H7 (cell line): ENCODE data around the gene WWOX. TPM values are rescaled to one million over a fixed set of nuclear protein-coding genes. Genes with fewer than 3 reads are reported as not detected.

Experiments
- DNase-seq: peaks from one replicate; pipeline ENCODE4 v3.0.0; 2012
- H3K27me3 ChIP-seq: 2 replicates; pipeline ENCODE4 v1.6.0; 2011; ENCODE audit warnings: mild to moderate bottlenecking, low read length; ENCODE audit not compliant: control insufficient read depth, insufficient read depth
- H3K36me3 ChIP-seq: replicated peaks from 2 replicates; pipeline ENCODE4 v1.5.1; 2011; ENCODE audit warnings: low read length; ENCODE audit not compliant: control insufficient read depth, insufficient read depth
- H3K4me3 ChIP-seq: 2 replicates; pipeline ENCODE4 v1.5.1; 2011; ENCODE audit warnings: low read depth, mild to moderate bottlenecking, control low read depth, low read length, moderate library complexity; ENCODE audit not compliant: insufficient read depth
- total RNA-seq: library from RNA; depleted of rRNA; stranded (reverse); fragments of >200 nt; shearing (Covaris generic); gene quantifications from 2 replicates; pipeline ENCODE4 v1.2.3, GENCODE V29; 2014

WWOX gene
- total RNA-seq, 1 experiment from 2014 or later, result 29.2 TPM

DNA sequence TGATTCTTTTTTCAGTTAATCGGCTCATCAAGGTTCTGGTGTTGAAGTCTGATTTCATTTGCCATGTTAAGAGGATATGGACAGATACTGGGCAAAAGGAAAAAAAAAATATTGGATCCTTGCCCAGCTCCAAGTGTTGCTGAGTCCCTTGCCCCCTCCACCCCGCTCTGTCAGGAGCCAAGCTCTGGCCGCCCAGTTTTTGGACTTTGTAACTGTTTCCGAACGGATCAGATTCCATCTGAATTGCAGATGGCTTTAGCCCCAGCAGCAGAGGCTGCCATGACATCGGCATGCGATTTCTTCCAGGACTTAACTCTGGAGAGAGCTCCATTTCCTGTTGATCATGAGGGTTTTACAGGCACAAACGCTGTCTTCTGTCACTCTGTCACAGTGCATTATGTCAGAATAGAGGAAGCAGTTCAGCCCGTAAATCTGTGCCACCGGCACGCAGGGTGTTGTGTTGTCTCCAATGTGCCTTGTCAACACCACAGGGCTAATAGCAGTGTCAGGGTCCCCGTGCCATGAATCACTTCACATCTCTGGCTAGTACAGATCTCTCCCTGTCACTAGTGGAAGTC is 885.5 kb downstream of the WWOX start:
- Histone ChIP-seq H3K27me3 (no peaks in the 10 kb centered on the region), H3K36me3 (no peaks in the 10 kb centered on the region), H3K4me3 (no peak overlapping the region)
- no peak for DNase-seq

GRCh38 chr16:78985716-78986605 is 886.5 kb downstream of the WWOX start:
- Histone ChIP-seq H3K36me3 (no peaks in the 10 kb centered on the region), H3K27me3 (no peaks in the 10 kb centered on the region), H3K4me3 (no peak overlapping the region)
- no peak for DNase-seq

DNA sequence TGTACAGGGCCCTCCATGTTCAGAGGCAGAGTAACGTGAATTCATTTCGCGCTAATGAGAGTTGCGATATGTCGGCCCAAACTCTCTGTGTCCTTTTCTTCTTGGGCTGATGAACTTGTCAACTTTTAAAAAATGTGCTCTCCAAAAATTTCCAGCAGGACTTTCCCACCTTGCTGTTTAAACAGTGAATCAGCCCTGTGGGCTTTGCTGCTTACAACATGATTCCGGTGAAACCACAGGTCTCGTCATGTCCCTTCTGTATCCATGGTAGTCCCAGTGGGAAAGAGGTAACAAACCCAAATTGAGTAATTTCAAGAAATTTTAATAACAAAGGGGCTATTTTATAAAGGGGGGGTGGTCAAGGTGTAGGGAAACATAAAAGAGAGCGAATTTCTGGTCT is 888.2 kb downstream of the WWOX start:
- DNase-seq, result no peak
- H3K36me3 ChIP-seq, result no peaks in the 10 kb centered on the region
- H3K4me3 ChIP-seq, result no peak overlapping the region
- no peaks in the 10 kb centered on the region for H3K27me3 ChIP-seq

DNA sequence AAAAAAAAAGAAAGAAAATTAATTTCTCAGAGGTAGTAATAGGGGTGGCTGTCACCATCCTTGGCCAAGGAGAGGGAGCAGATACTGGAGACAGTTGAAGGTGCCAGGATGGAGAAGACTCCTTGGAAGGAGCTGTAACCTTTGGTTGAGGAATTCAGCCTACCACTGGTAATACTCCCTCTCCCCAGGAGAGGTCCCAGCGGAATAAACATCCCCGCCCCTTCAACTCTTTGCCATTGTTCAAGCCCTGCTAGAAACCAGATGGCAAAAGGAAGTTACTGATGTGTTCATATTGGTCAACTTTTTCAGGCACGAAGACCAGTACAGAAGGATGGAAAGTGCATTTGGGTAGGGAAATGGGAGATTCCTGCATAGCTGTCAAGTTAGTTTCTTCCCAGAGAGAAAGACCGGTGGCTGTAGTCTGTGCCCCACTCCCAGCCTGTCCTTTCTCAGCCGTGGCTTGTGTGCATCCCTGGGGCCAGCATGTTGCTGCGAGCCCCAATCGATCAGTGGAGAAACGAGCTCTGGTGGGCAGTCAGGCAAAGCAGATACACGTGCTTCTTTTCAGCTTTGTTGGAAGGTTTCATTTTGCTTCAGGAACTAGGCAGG is 889.0 kb downstream of the WWOX start:
- H3K27me3 ChIP-seq, result no peaks in the 10 kb centered on the region
- DNase-seq, result peak; percentile 74
- H3K36me3 ChIP-seq, result no peaks in the 10 kb centered on the region
- H3K4me3 ChIP-seq, result no peak overlapping the region

- Histone ChIP-seq H3K36me3 (no peaks in the 10 kb centered on the region), H3K4me3 (no peak overlapping the region), H3K27me3 (no peaks in the 10 kb centered on the region)
- DNase-seq, result no peak
Observed at GRCh38 chr16:78990309-78990701, 890.9 kb downstream of the WWOX start.

- no peak for DNase-seq
- Histone ChIP-seq H3K36me3 (no peaks in the 10 kb centered on the region), H3K27me3 (no peaks in the 10 kb centered on the region), H3K4me3 (no peak overlapping the region)
Observed at GRCh38 chr16:78992001-78992400, 892.5 kb downstream of the WWOX start.

- H3K27me3 ChIP-seq, result no peaks in the 10 kb centered on the region
- no peaks in the 10 kb centered on the region for H3K36me3 ChIP-seq
- no peak overlapping the region for H3K4me3 ChIP-seq
- no peak for DNase-seq
Observed at GRCh38 chr16:78993346-78993745, 893.9 kb downstream of the WWOX start.

- Histone ChIP-seq H3K4me3 (no peak overlapping the region), H3K27me3 (no peaks in the 10 kb centered on the region), H3K36me3 (no peaks in the 10 kb centered on the region)
- no peak for DNase-seq
Observed at GRCh38 chr16:78994135-78994745, 894.8 kb downstream of the WWOX start.

GRCh38 chr16:78995441-78995840 is 896.0 kb downstream of the WWOX start:
- H3K36me3 ChIP-seq, result no peaks in the 10 kb centered on the region
- H3K4me3 ChIP-seq, result no peak overlapping the region
- H3K27me3 ChIP-seq, result no peaks in the 10 kb centered on the region
- DNase-seq, result no peak

- no peak overlapping the region for H3K4me3 ChIP-seq
- DNase-seq, result no peak
- no peaks in the 10 kb centered on the region for H3K36me3 ChIP-seq
- H3K27me3 ChIP-seq, result no peaks in the 10 kb centered on the region
Observed at GRCh38 chr16:78996790-78997189, 897.3 kb downstream of the WWOX start.

DNA sequence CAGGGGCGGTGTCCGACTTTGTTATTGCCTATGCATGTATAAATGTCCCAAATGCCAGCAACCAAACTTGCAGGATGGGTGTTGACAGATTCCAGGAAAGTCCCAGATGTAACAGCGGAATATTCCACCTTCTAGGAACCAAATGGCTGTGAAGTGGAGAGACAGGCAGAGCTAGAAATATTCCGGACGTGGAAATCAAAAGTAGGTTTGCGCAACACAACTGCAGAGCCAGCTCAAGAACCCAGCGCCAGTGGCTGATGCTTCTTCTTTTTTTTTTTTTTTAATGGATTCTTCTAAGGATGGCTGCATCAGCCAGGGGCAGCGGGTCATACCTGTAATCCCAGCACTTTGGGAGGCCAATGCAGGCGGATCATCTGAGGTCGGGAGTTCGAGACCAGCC is 899.4 kb downstream of the WWOX start:
- no peaks in the 10 kb centered on the region for H3K36me3 ChIP-seq
- DNase-seq, result no peak
- H3K27me3 ChIP-seq, result no peaks in the 10 kb centered on the region
- no peak overlapping the region for H3K4me3 ChIP-seq

GRCh38 chr16:79001156-79001967 is 901.9 kb downstream of the WWOX start:
- H3K4me3 ChIP-seq, result no peak overlapping the region
- DNase-seq, result peak; percentile 78

GRCh38 chr16:79003026-79003609 is 903.7 kb downstream of the WWOX start:
- DNase-seq, result no peak
- Histone ChIP-seq H3K36me3 (no peaks in the 10 kb centered on the region), H3K4me3 (no peak overlapping the region), H3K27me3 (no peaks in the 10 kb centered on the region)

More at GRCh38 chr16:79001156-79001967, 901.9 kb downstream of the WWOX start:
- no peaks in the 10 kb centered on the region for H3K36me3 ChIP-seq
- no peaks in the 10 kb centered on the region for H3K27me3 ChIP-seq

DNA sequence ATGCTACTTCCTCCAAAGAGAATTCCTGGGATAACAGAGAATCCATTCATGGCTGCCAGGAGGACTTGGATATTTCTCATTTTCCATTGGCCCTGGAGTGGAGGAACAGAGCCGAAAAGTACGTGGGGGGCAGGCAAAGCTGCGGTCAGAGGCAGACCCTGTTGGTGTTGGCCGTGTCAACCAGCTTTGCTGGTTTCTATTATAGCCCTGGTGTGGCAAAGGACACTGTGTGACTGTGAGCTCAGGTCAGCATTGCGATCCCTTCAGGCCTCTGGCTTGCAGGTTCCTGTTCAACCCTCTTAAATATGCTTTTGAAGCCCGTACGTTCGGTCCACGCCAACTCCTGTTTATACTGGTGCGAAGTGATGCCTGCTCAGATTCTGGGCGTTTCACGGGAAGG is 904.9 kb downstream of the WWOX start:
- DNase-seq, result no peak
- no peak overlapping the region for H3K4me3 ChIP-seq
- no peaks in the 10 kb centered on the region for H3K36me3 ChIP-seq
- no peaks in the 10 kb centered on the region for H3K27me3 ChIP-seq
